HepG2 (cell line): ENCODE measurements around the gene IFNA16.

Source experiments
- ARHGAP35 ChIP-seq: sonication (generic); formaldehyde crosslinking; IDR thresholded peaks from 2 replicates; pipeline ENCODE4 v1.9.0; 2022; ENCODE audit warnings: mild to moderate bottlenecking, inconsistent platforms, moderate library complexity, missing genetic modification reagents, borderline replicate concordance
- BHLHE40 ChIP-seq: IDR thresholded peaks from 2 replicates; pipeline ENCODE4 v1.6.1; 2011; ENCODE audit warnings: low read length, improper control_type of control experiment
- CREM ChIP-seq, 2 experiments: sonication (generic) in 1 of 2; formaldehyde crosslinking in 1 of 2; IDR thresholded peaks; 2 replicates each; pipeline versions ENCODE4 v1.4.0 to v1.6.1; 2016 to 2020; ENCODE audit warnings: antibody characterized with exemption in 1 of 2, mild to moderate bottlenecking in 1 of 2, missing genetic modification reagents in 1 of 2
- FOSL1 ChIP-seq: sonication (generic); formaldehyde crosslinking; IDR thresholded peaks from 2 replicates; pipeline ENCODE4 v1.9.0; 2021; ENCODE audit warnings: missing genetic modification reagents, borderline replicate concordance
- SMC3 ChIP-seq: IDR thresholded peaks from 2 replicates; pipeline ENCODE4 v1.6.1; 2011; ENCODE audit warnings: low read length, improper control_type of control experiment
- ZFX ChIP-seq: sonication (generic); formaldehyde crosslinking; IDR thresholded peaks from 2 replicates; pipeline ENCODE4 v1.4.0; 2020; ENCODE audit warnings: mild to moderate bottlenecking, low read depth, missing genetic modification reagents, moderate library complexity
- ZNF619 ChIP-seq: sonication (generic); formaldehyde crosslinking; IDR thresholded peaks from 2 replicates; pipeline ENCODE4 v1.4.0; 2020; ENCODE audit warnings: mild to moderate bottlenecking, missing genetic modification reagents
- ZSCAN30 ChIP-seq: sonication (generic); formaldehyde crosslinking; IDR thresholded peaks from 2 replicates; pipeline ENCODE4 v1.5.0; 2020; ENCODE audit warnings: mild to moderate bottlenecking, missing genetic modification reagents
- TF ChIP-seq, protein P1 (sequence below): sonication (generic); formaldehyde crosslinking; IDR thresholded peaks from 2 replicates; pipeline ENCODE4 v1.5.0; 2020; ENCODE audit warnings: mild to moderate bottlenecking, missing genetic modification reagents, moderate library complexity

DNA sequence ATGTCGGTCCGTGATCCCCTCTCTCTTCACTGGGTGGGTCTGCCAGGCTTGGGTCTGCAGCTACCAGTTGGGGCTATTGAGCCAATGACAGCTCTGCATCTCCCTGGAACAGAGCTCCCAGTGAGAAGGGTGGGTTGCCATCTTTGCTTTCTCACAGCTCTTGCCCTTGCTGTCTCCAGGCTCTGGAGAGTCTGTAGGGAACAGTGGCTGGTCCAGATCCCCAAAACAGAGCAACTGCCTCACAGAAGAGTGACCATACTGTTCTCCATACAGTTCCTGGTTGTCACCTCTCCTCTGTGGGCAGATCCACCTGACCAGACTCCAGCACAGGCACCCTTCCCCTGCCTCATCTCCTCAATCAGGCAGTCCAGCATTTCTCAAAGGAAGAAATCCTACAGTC lies 16.1 kb upstream of the IFNA16 start:
- TF ChIP-seq SMC3, result no peak
- TF ChIP-seq BHLHE40, result no peak
- no peak for TF ChIP-seq ZNF619 (CRISPR knock-in tag)
- TF ChIP-seq FOSL1, result no peak
- no peak for TF ChIP-seq CREM (IDR thresholded peaks at IDR 0.05)
- TF ChIP-seq CREM (CRISPR knock-in tag; IDR thresholded peaks at IDR 0.05), result no peak
- no peak for TF ChIP-seq ZFX (CRISPR knock-in tag)
- no peak for TF ChIP-seq ARHGAP35 (CRISPR knock-in tag)
- TF ChIP-seq ZSCAN30 (CRISPR knock-in tag), result no peak
- TF ChIP-seq, protein P1, sequence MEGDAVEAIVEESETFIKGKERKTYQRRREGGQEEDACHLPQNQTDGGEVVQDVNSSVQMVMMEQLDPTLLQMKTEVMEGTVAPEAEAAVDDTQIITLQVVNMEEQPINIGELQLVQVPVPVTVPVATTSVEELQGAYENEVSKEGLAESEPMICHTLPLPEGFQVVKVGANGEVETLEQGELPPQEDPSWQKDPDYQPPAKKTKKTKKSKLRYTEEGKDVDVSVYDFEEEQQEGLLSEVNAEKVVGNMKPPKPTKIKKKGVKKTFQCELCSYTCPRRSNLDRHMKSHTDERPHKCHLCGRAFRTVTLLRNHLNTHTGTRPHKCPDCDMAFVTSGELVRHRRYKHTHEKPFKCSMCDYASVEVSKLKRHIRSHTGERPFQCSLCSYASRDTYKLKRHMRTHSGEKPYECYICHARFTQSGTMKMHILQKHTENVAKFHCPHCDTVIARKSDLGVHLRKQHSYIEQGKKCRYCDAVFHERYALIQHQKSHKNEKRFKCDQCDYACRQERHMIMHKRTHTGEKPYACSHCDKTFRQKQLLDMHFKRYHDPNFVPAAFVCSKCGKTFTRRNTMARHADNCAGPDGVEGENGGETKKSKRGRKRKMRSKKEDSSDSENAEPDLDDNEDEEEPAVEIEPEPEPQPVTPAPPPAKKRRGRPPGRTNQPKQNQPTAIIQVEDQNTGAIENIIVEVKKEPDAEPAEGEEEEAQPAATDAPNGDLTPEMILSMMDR (CRISPR knock-in tag), result no peak
